Measurements from ENCODE around the gene TANGO2. TPM values are rescaled to one million over a fixed set of nuclear protein-coding genes. Genes with fewer than 3 reads are reported as not detected.

The TANGO2 gene
- total and polyA plus RNA-seq, 4 donors = 20.7 to 48.8 (median 34.1) TPM

GRCh38 chr22:20111689-20112622 is 91.0 kb downstream of the TANGO2 start:
- no peaks in the 10 kb centered on the region for H3K9me3 ChIP-seq (ENCODE audit: control insufficient read depth in 4 of 4, insufficient read depth in 3 of 4, low read length in 3 of 4)
- peaks cover 0 to 11% (median 0%) of the 10 kb centered on the region in 5 donors for H3K4me1 ChIP-seq (ENCODE audit: control insufficient read depth in 5 of 5, insufficient read depth in 5 of 5, low read length in 5 of 5)
- H3K4me3 ChIP-seq = no peak overlapping the region
- ATAC-seq (ENCODE audit: insufficient read depth, low FRiP score) (no peak), DNase-seq (no peak)
- peaks cover 7 to 71% (median 23%) of the 10 kb centered on the region in 4 donors for H3K36me3 ChIP-seq (ENCODE audit: control insufficient read depth in 4 of 4, insufficient read depth in 4 of 4, low read length in 4 of 4)
- no peak for TF ChIP-seq CTCF (IDR thresholded peaks at IDR 0.05; ENCODE audit: control extremely low read depth, extremely low read depth)
- H3K27ac ChIP-seq (ENCODE audit: low read depth in 1 of 2, low read length in 1 of 2) = no peak overlapping the region
- H3K9ac ChIP-seq (ENCODE audit: insufficient read depth in 1 of 2, low read length in 2 of 2) = no peak overlapping the region
- H3K27me3 ChIP-seq (ENCODE audit: control insufficient read depth in 3 of 3, insufficient read depth in 3 of 3, low read length in 2 of 3) = no peaks in the 10 kb centered on the region
- WGBS, 2 donors = 73 to 82% methylated on average over 7 of the region's 7 CpGs

GRCh38 chr22:20112623-20113511 is 92.0 kb downstream of the TANGO2 start:
- 88 to 92% methylated on average over 26 of the region's 26 CpGs for WGBS, 2 donors
- no peak for DNase-seq
- no peak for TF ChIP-seq CTCF (IDR thresholded peaks at IDR 0.05; ENCODE audit: control extremely low read depth, extremely low read depth)

GRCh38 chr22:20113551-20114310 is 92.8 kb downstream of the TANGO2 start:
- Histone ChIP-seq H3K4me1 (ENCODE audit: control insufficient read depth in 5 of 5, insufficient read depth in 5 of 5, low read length in 5 of 5) (peaks cover 3 to 17% (median 3%) of the 10 kb centered on the region in 5 donors), H3K27ac (ENCODE audit: low read depth in 1 of 2, low read length in 1 of 2) (no peak overlapping the region), H3K27me3 (ENCODE audit: control insufficient read depth in 3 of 3, insufficient read depth in 3 of 3, low read length in 2 of 3) (no peaks in the 10 kb centered on the region), H3K4me3 (no peak overlapping the region), H3K9ac (ENCODE audit: insufficient read depth in 1 of 2, low read length in 2 of 2) (no peak overlapping the region), H3K36me3 (ENCODE audit: control insufficient read depth in 4 of 4, insufficient read depth in 4 of 4, low read length in 4 of 4) (peaks cover 5 to 53% (median 12%) of the 10 kb centered on the region in 4 donors), H3K9me3 (ENCODE audit: control insufficient read depth in 4 of 4, insufficient read depth in 3 of 4, low read length in 3 of 4) (no peaks in the 10 kb centered on the region)
- DNase-seq (no peak), ATAC-seq (ENCODE audit: insufficient read depth, low FRiP score) (no peak)
- WGBS, 2 donors = 89 to 97% methylated on average over 17 to 19 of the region's 19 CpGs
- no peak for TF ChIP-seq CTCF (IDR thresholded peaks at IDR 0.05; ENCODE audit: control extremely low read depth, extremely low read depth)

More at GRCh38 chr22:20112623-20113511, 92.0 kb downstream of the TANGO2 start:
- H3K27ac ChIP-seq (ENCODE audit: low read depth in 1 of 2, low read length in 1 of 2) = no peak overlapping the region
- H3K27me3 ChIP-seq (ENCODE audit: control insufficient read depth in 3 of 3, insufficient read depth in 3 of 3, low read length in 2 of 3) = no peaks in the 10 kb centered on the region
- no peak overlapping the region for H3K4me3 ChIP-seq
- no peaks in the 10 kb centered on the region for H3K9me3 ChIP-seq (ENCODE audit: control insufficient read depth in 4 of 4, insufficient read depth in 3 of 4, low read length in 3 of 4)
- no peak for ATAC-seq (ENCODE audit: insufficient read depth, low FRiP score)
- peaks cover 0 to 11% (median 0%) of the 10 kb centered on the region in 5 donors for H3K4me1 ChIP-seq (ENCODE audit: control insufficient read depth in 5 of 5, insufficient read depth in 5 of 5, low read length in 5 of 5)
- H3K36me3 ChIP-seq (ENCODE audit: control insufficient read depth in 4 of 4, insufficient read depth in 4 of 4, low read length in 4 of 4) = peaks cover 7 to 62% (median 15%) of the 10 kb centered on the region in 4 donors
- no peak overlapping the region for H3K9ac ChIP-seq (ENCODE audit: insufficient read depth in 1 of 2, low read length in 2 of 2)
